HT1080 (cell line): ENCODE measurements around the gene GSTA5. TPM values are rescaled to one million over a fixed set of nuclear protein-coding genes. Genes with fewer than 3 reads are reported as not detected.
"Not testable (repeated sequence)": the region's sequence is repeated elsewhere in the genome, so short reads cannot be mapped to it uniquely, and the experiment has no call there.

Experiments used
- DNase-seq: peaks from one replicate; pipeline ENCODE4 v3.0.0-alpha.2; 2015; ENCODE audit warnings: low read depth
- polyA plus RNA-seq, 2 experiments: library from polyadenylated mRNA; depleted of rRNA; stranded (reverse); fragments of >200 nt; gene quantifications; 2 replicates each; pipeline ENCODE4 v1.2.3, GENCODE V29; 2015
- total RNA-seq: library from RNA; depleted of rRNA; stranded (reverse); fragments of >200 nt; shearing (Covaris generic); gene quantifications from 2 replicates; pipeline ENCODE4 v1.2.3, GENCODE V29; 2014; rRNA removed

GSTA5 gene
- not detected in 2 replicates for total RNA-seq
- polyA plus RNA-seq (2015; cell fraction: cytosol; rRNA removed), result not detected in 2 replicates
- polyA plus RNA-seq (2015; cell fraction: nucleus; rRNA removed), result not detected in 2 replicates

GRCh38 chr6:52840763-52841585 is at the start of gene GSTA5:
Gene GSTA5, minus strand, starts transcription at chr6:52840813.
- DNase-seq, result no peak

- DNase-seq, result no peak
Observed at GRCh38 chr6:52890018-52890417, 49.4 kb upstream of the GSTA5 start.

GRCh38 chr6:52887910-52888524 is 47.4 kb upstream of the GSTA5 start:
- no peak for DNase-seq

GRCh38 chr6:52881996-52882841 is 41.6 kb upstream of the GSTA5 start:
- peak; percentile 70 for DNase-seq

- DNase-seq, result no peak
Observed at GRCh38 chr6:52881662-52881995, 41.0 kb upstream of the GSTA5 start.

- no peak for DNase-seq
Observed at GRCh38 chr6:52877786-52878185, 37.2 kb upstream of the GSTA5 start.

GRCh38 chr6:52877168-52877567 is 36.6 kb upstream of the GSTA5 start:
- peak; percentile 72 for DNase-seq

GRCh38 chr6:52876056-52876787 is 35.6 kb upstream of the GSTA5 start:
- DNase-seq, result no peak

GRCh38 chr6:52872031-52872430 is 31.4 kb upstream of the GSTA5 start:
- no peak for DNase-seq

GRCh38 chr6:52871621-52872020 is 31.0 kb upstream of the GSTA5 start:
- no peak for DNase-seq

GRCh38 chr6:52870335-52871091 is 29.9 kb upstream of the GSTA5 start:
- not testable (repeated sequence) for DNase-seq

GRCh38 chr6:52868899-52869298 is 28.3 kb upstream of the GSTA5 start:
- DNase-seq, result not testable (repeated sequence)

- DNase-seq, result no peak
Observed at GRCh38 chr6:52868240-52868639, 27.6 kb upstream of the GSTA5 start.

- not testable (repeated sequence) for DNase-seq
Observed at GRCh38 chr6:52861151-52861550, 20.5 kb upstream of the GSTA5 start.

- no peak for DNase-seq
Observed at GRCh38 chr6:52858416-52858815, 17.8 kb upstream of the GSTA5 start.

GRCh38 chr6:52856137-52856536 is 15.5 kb upstream of the GSTA5 start:
- peak; percentile 3 for DNase-seq

- DNase-seq, result no peak
Observed at GRCh38 chr6:52849137-52849536, 8.5 kb upstream of the GSTA5 start.

GRCh38 chr6:52846002-52846401 is 5.4 kb upstream of the GSTA5 start:
- DNase-seq, result no peak

GRCh38 chr6:52843605-52844004 is 3.0 kb upstream of the GSTA5 start:
- DNase-seq, result no peak
